ENCODE results near the gene CBARP. TPM values are rescaled to one million over a fixed set of nuclear protein-coding genes. Genes with fewer than 3 reads are reported as not detected.

CBARP gene
- total and polyA plus RNA-seq, 2 of the 13 experiments (the other 11 are each of a cell fraction or from before 2014, with no cell fraction given), result 1.2 to 1.4 TPM

- TF ChIP-seq, protein P1, sequence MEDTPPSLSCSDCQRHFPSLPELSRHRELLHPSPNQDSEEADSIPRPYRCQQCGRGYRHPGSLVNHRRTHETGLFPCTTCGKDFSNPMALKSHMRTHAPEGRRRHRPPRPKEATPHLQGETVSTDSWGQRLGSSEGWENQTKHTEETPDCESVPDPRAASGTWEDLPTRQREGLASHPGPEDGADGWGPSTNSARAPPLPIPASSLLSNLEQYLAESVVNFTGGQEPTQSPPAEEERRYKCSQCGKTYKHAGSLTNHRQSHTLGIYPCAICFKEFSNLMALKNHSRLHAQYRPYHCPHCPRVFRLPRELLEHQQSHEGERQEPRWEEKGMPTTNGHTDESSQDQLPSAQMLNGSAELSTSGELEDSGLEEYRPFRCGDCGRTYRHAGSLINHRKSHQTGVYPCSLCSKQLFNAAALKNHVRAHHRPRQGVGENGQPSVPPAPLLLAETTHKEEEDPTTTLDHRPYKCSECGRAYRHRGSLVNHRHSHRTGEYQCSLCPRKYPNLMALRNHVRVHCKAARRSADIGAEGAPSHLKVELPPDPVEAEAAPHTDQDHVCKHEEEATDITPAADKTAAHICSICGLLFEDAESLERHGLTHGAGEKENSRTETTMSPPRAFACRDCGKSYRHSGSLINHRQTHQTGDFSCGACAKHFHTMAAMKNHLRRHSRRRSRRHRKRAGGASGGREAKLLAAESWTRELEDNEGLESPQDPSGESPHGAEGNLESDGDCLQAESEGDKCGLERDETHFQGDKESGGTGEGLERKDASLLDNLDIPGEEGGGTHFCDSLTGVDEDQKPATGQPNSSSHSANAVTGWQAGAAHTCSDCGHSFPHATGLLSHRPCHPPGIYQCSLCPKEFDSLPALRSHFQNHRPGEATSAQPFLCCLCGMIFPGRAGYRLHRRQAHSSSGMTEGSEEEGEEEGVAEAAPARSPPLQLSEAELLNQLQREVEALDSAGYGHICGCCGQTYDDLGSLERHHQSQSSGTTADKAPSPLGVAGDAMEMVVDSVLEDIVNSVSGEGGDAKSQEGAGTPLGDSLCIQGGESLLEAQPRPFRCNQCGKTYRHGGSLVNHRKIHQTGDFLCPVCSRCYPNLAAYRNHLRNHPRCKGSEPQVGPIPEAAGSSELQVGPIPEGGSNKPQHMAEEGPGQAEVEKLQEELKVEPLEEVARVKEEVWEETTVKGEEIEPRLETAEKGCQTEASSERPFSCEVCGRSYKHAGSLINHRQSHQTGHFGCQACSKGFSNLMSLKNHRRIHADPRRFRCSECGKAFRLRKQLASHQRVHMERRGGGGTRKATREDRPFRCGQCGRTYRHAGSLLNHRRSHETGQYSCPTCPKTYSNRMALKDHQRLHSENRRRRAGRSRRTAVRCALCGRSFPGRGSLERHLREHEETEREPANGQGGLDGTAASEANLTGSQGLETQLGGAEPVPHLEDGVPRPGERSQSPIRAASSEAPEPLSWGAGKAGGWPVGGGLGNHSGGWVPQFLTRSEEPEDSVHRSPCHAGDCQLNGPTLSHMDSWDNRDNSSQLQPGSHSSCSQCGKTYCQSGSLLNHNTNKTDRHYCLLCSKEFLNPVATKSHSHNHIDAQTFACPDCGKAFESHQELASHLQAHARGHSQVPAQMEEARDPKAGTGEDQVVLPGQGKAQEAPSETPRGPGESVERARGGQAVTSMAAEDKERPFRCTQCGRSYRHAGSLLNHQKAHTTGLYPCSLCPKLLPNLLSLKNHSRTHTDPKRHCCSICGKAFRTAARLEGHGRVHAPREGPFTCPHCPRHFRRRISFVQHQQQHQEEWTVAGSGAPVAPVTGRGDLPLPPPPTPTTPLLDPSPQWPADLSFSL (CRISPR knock-in tag; IDR thresholded peaks at IDR 0.05), result no peak
- TF ChIP-seq FOXA1 (IDR thresholded peaks at IDR 0.05) (no peak), FOXA1 (CRISPR knock-in tag; IDR thresholded peaks at IDR 0.05) (no peak), ZNF138 (CRISPR knock-in tag; IDR thresholded peaks at IDR 0.05; ENCODE audit: low read depth) (no peak; the same call in 1 of the 2 replicates), ZFP1 (CRISPR knock-in tag; IDR thresholded peaks at IDR 0.05) (no peak), ZNF121 (CRISPR knock-in tag; IDR thresholded peaks at IDR 0.05) (no peak), KLF11 (CRISPR knock-in tag; IDR thresholded peaks at IDR 0.05) (no peak), RORA (CRISPR knock-in tag; IDR thresholded peaks at IDR 0.05) (no peak), PITX1 (CRISPR knock-in tag; IDR thresholded peaks at IDR 0.05) (no peak; the same call in 1 of the 2 replicates), RFX1 (IDR thresholded peaks at IDR 0.05) (no peak), GMEB1 (CRISPR knock-in tag; IDR thresholded peaks at IDR 0.05; ENCODE audit: borderline replicate concordance) (no peak; the same call in 1 of the 2 replicates), EED (CRISPR knock-in tag; IDR thresholded peaks at IDR 0.05) (no peak), ZNF709 (CRISPR knock-in tag; IDR thresholded peaks at IDR 0.05) (no peak), MIXL1 (CRISPR knock-in tag; IDR thresholded peaks at IDR 0.05) (no peak), BCL3 (CRISPR knock-in tag; IDR thresholded peaks at IDR 0.05) (no peak), ZFP36L2 (CRISPR knock-in tag; IDR thresholded peaks at IDR 0.05) (no peak), MAF1 (CRISPR knock-in tag; IDR thresholded peaks at IDR 0.05; ENCODE audit: borderline replicate concordance) (no peak; the same call in 1 of the 2 replicates), ZSCAN25 (CRISPR knock-in tag; IDR thresholded peaks at IDR 0.05) (peak; percentile 97), ZEB1 (IDR thresholded peaks at IDR 0.05; ENCODE audit: insufficient replicate concordance, low read depth) (peak; percentile 58), ELK4 (CRISPR knock-in tag; IDR thresholded peaks at IDR 0.05; ENCODE audit: borderline replicate concordance) (no peak)
Measured at GRCh38 chr19:1266916-1267476, 29.2 kb upstream of the CBARP start (continued).
